GM12874 (cell line): ENCODE data around the gene WNT7A.

ENCODE experiments used
- CTCF ChIP-seq: IDR thresholded peaks from 2 replicates; pipeline ENCODE4 v1.5.1; 2011; ENCODE audit warnings: low read depth, mild to moderate bottlenecking, control low read depth, low read length, moderate library complexity; ENCODE audit not compliant: insufficient read depth

The WNT7A gene

GRCh38 chr3:13827256-13827655 lies 52.6 kb downstream of the WNT7A start:
- no peak for TF ChIP-seq CTCF

- TF ChIP-seq CTCF, result no peak
These were observed 53.2 kb downstream of the WNT7A start for GRCh38 chr3:13826672-13827071.

- TF ChIP-seq CTCF, result no peak
These were observed 54.0 kb downstream of the WNT7A start for GRCh38 chr3:13825821-13826220.

GRCh38 chr3:13825311-13825579 lies 54.6 kb downstream of the WNT7A start:
- no peak for TF ChIP-seq CTCF

GRCh38 chr3:13824521-13825310 lies 55.2 kb downstream of the WNT7A start:
- no peak for TF ChIP-seq CTCF

- TF ChIP-seq CTCF, result no peak
These were observed 56.2 kb downstream of the WNT7A start for GRCh38 chr3:13823692-13824091.

- TF ChIP-seq CTCF, result no peak
These were observed 56.8 kb downstream of the WNT7A start for GRCh38 chr3:13822871-13823585.
